Bronchial epithelial cell (primary cell): ENCODE measurements around the gene PRKG1. TPM values are rescaled to one million over a fixed set of nuclear protein-coding genes. Genes with fewer than 3 reads are reported as not detected.

Source experiments
- DNase-seq: peaks from one replicate; pipeline ENCODE4 v3.0.0-alpha.2; 2010; ENCODE audit warnings: low read depth
- FAIRE-seq: peaks from 2 replicates; lab custom pipeline; 2011; peaks lifted over from hg19 to GRCh38; lab: Jason Lieb, UNC
- H3K27me3 ChIP-seq: 2 replicates; pipeline ENCODE4 v1.5.1; 2011; ENCODE audit warnings: low read length; ENCODE audit not compliant: control insufficient read depth, insufficient read depth
- H3K36me3 ChIP-seq: 2 replicates; pipeline ENCODE4 v1.5.1; 2011; ENCODE audit warnings: low read length; ENCODE audit not compliant: control insufficient read depth, insufficient read depth
- H3K4me3 ChIP-seq: 2 replicates; pipeline ENCODE4 v1.5.1; 2011; ENCODE audit warnings: mild to moderate bottlenecking, low read depth, low read length, control low read depth
- total RNA-seq: library from RNA; depleted of rRNA; stranded (reverse); fragments of >200 nt; gene quantifications from 2 replicates; pipeline ENCODE4 v1.2.1, GENCODE V29; 2014
- TF ChIP-seq, protein P1 (sequence below): IDR thresholded peaks from 2 replicates; pipeline ENCODE4 v1.5.1; 2011; ENCODE audit warnings: mild to moderate bottlenecking, moderate library complexity, low read length, control low read depth, inconsistent platforms; ENCODE audit not compliant: insufficient read depth, severe bottlenecking

The PRKG1 gene
- total RNA-seq, 1 donor from 2014 or later = 0.26 TPM

- Histone ChIP-seq H3K27me3 (no peaks in the 10 kb centered on the region), H3K4me3 (no peak overlapping the region), H3K36me3 (no peaks in the 10 kb centered on the region)
- DNase-seq = no peak
- TF ChIP-seq, protein P1, sequence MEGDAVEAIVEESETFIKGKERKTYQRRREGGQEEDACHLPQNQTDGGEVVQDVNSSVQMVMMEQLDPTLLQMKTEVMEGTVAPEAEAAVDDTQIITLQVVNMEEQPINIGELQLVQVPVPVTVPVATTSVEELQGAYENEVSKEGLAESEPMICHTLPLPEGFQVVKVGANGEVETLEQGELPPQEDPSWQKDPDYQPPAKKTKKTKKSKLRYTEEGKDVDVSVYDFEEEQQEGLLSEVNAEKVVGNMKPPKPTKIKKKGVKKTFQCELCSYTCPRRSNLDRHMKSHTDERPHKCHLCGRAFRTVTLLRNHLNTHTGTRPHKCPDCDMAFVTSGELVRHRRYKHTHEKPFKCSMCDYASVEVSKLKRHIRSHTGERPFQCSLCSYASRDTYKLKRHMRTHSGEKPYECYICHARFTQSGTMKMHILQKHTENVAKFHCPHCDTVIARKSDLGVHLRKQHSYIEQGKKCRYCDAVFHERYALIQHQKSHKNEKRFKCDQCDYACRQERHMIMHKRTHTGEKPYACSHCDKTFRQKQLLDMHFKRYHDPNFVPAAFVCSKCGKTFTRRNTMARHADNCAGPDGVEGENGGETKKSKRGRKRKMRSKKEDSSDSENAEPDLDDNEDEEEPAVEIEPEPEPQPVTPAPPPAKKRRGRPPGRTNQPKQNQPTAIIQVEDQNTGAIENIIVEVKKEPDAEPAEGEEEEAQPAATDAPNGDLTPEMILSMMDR = no peak
- no peak for FAIRE-seq
These were observed 522.4 kb downstream of the PRKG1 start for GRCh38 chr10:51596695-51597094.

GRCh38 chr10:51599647-51600046 lies 525.4 kb downstream of the PRKG1 start:
- Histone ChIP-seq H3K27me3 (no peaks in the 10 kb centered on the region), H3K4me3 (no peak overlapping the region), H3K36me3 (no peaks in the 10 kb centered on the region)
- TF ChIP-seq, protein P1 = no peak
- DNase-seq (no peak), FAIRE-seq (no peak)

- no peak overlapping the region for H3K4me3 ChIP-seq
- H3K27me3 ChIP-seq = no peaks in the 10 kb centered on the region
- TF ChIP-seq, protein P1 = no peak
- FAIRE-seq = no peak
- H3K36me3 ChIP-seq = no peaks in the 10 kb centered on the region
- no peak for DNase-seq
These were observed 528.0 kb downstream of the PRKG1 start for GRCh38 chr10:51602326-51602725.

DNA sequence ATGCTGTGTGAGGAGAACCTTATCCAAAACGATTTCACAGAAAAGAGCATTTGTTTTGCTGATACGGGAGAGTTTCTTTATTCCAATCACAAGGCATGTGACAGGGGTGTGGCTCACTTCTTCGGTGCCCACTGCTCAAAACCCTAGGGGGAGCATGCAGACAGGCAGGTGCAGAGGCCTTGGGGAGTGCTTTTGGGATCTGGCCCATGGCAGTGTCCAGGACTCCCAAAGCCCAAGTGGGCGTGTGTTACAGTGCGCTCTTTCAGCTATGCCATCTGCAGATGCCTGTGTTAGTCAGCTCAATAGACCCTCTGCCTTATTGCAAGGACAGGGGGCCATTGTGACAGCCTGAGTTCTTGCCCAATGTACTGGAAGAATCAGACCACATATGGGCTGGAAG lies 530.3 kb downstream of the PRKG1 start:
- TF ChIP-seq, protein P1 = no peak
- Histone ChIP-seq H3K36me3 (no peaks in the 10 kb centered on the region), H3K27me3 (no peaks in the 10 kb centered on the region), H3K4me3 (no peak overlapping the region)
- DNase-seq (no peak), FAIRE-seq (no peak)

- no peaks in the 10 kb centered on the region for H3K36me3 ChIP-seq
- FAIRE-seq = no peak
- H3K4me3 ChIP-seq = no peak overlapping the region
- TF ChIP-seq, protein P1 = no peak
- H3K27me3 ChIP-seq = no peaks in the 10 kb centered on the region
- no peak for DNase-seq
These were observed 532.7 kb downstream of the PRKG1 start for GRCh38 chr10:51606825-51607462.

- FAIRE-seq = no peak
- H3K4me3 ChIP-seq = no peak overlapping the region
- TF ChIP-seq, protein P1 = no peak
These were observed 533.2 kb downstream of the PRKG1 start for GRCh38 chr10:51607463-51607835.

More at GRCh38 chr10:51607463-51607835, 533.2 kb downstream of the PRKG1 start:
- Histone ChIP-seq H3K36me3 (no peaks in the 10 kb centered on the region), H3K27me3 (no peaks in the 10 kb centered on the region)
- no peak for DNase-seq
